ENCODE data around the gene STRAP. TPM values are rescaled to one million over a fixed set of nuclear protein-coding genes. Genes with fewer than 3 reads are reported as not detected.

The STRAP gene, protein sequence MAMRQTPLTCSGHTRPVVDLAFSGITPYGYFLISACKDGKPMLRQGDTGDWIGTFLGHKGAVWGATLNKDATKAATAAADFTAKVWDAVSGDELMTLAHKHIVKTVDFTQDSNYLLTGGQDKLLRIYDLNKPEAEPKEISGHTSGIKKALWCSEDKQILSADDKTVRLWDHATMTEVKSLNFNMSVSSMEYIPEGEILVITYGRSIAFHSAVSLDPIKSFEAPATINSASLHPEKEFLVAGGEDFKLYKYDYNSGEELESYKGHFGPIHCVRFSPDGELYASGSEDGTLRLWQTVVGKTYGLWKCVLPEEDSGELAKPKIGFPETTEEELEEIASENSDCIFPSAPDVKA
- total RNA-seq: 80.9 and 99.8 TPM in 2 replicates

DNA sequence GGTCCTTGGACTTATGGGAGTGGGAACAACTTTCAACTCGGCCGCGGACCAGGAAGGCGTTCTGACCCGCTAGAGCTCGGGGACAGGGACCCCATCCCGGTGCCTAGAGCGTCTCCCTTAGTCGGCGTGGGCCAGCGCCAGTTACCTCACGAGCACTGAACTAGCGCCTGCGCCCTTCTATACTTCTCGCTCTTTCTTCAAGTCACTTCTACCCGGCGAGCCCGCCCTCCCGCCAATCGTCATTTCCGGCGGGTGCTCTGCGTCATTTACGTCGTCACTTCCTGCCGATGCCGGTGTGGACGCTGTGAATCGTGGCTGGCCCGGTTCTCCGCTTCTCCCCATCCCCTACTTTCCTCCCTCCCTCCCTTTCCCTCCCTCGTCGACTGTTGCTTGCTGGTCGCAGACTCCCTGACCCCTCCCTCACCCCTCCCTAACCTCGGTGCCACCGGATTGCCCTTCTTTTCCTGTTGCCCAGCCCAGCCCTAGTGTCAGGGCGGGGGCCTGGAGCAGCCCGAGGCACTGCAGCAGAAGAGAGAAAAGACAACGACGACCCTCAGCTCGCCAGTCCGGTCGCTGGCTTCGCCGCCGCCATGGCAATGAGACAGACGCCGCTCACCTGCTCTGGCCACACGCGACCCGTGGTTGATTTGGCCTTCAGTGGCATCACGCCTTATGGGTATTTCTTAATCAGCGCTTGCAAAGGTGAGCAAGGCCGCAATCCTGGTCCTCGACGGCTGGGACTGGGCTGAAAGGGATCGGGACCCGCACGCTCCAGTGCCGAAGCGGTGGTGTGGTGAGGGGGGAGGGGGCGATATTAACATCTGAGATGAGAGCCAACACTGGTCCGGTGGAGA, at the start of gene STRAP:
Gene STRAP (plus strand): TSS at position 270 of the 854 bp plus-strand sequence. CDS start 321 bp downstream, at position 591.
- DNase-seq (ENCODE audit: extremely low read depth, low read depth, low spot score): peak; percentile 82

DNA sequence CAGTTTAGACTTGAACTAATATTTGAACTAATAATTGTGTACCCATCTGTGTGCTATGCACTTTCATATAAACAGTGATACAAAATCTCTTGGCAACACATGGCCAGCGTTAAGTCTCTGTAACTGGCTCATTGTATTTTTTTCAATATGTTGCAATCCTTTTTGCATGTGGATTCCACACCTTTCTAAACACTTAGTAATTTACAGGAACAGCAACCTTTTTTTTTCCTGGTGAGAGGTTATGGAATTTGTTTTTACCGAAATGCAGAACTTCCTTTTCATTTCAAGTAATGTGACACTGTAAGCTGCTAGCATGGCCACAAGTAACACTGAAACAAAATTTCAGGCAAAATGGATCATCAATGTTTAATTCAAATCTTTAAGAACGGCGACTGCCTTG, 47.6 kb upstream of the STRAP start:
- no peak for DNase-seq (ENCODE audit: extremely low read depth, low read depth, low spot score)

DNA sequence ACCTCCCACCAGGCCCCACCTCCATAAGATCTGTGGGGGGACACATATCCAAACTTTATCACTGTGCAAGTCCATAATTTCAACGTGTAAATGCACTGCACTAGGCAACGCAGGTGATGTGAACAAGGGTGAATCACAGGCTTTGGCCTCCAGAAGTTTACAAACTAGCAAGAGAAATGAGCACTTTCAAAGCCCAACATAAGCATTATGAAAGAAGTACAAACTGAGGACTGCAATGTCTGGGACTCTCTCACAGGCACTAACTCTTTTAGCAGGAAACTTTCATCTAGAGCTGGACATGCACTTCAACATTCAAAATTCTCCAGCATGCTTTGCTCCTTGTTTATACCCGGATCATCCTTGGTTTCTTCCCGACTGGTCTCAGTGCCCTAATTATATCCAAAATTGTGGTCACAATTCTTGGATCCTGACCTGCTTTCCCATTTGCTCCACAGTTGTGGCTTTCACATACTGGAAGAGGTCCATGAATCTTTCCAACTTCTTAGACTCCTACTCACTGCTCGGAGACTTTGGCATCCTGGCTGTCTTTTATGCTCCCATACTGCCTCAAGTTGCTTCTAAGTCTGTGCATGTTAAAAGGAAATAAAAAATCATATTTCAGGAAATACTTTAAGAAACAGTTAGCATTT, 44.9 kb upstream of the STRAP start:
- DNase-seq (ENCODE audit: extremely low read depth, low read depth, low spot score): no peak

DNA sequence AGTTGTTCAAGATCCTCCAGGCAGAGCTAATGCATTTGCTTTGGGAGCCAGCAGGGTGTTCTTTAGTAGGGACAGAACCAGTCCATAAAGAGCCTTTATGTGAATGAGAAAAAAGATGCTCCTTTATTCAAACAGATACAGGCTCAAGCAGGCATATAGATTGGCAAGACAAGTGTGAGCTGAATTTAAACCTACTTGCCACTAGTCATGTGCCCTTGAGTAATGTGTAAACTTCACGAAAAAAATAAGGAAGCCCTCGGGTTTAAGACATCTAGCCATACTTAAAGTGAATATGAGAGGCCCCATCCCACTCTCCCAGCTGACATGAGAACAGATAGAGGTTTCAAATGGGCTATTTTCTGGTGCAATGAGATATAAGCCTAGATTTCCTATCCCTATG, 43.1 kb upstream of the STRAP start:
- no peak for DNase-seq (ENCODE audit: extremely low read depth, low read depth, low spot score)

DNA sequence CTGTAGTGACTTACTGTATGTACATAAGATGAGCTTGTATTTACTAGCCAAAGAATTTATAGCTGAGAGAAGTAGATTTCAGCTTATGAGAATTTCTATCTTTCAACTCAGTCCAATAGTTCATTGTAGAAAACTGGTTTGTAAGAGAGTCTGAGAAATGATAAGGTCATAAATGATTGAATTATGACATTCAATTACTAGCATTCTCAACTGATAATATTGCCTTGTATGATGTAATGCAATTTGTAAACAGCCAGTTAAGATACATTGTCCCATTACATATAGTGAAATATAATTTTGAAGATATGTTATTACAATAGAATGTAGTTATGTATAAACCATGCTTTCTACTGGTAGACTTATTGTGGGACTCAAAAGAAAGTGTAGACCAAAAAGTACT, 42.5 kb upstream of the STRAP start:
- DNase-seq (ENCODE audit: extremely low read depth, low read depth, low spot score): no peak

DNA sequence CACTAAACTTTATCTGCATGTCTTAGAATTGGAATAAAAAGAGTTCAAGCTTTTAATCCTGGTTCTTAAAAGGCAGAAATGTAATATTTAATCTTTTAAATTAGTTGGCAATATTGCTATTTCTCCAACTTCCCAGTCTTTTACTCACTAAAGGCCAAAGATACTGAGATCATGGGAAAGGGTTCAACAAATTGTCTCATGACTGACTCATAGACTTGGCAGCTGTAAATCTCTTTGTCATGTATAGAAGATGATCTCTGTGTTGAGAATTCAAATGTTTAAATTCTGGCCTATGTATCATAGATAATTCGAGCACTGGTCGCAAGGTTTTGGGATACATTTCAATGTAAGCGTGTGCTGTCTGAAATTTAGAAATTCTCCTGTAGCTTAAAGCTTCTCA, 40.1 kb upstream of the STRAP start:
- DNase-seq (ENCODE audit: extremely low read depth, low read depth, low spot score): no peak

DNA sequence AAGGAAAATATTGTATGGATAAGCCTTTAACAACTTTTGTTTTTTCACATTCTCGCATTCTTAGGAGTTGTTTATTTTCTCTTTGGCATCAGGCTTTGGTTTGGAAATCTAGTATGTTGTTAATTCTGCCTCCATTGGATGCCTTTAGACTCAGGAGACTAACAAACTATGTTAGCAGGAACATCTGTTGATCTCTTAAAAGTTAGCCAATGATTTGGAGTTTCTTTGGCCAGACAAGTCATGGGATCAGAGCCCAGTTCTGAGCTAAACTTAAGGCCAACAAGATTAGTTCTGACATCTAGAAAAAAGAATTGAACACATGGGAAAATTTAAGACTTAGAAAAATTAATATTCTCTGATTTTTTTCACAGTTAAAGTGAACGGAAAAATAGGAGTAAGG, 35.3 kb upstream of the STRAP start:
- no peak for DNase-seq (ENCODE audit: extremely low read depth, low read depth, low spot score)

DNA sequence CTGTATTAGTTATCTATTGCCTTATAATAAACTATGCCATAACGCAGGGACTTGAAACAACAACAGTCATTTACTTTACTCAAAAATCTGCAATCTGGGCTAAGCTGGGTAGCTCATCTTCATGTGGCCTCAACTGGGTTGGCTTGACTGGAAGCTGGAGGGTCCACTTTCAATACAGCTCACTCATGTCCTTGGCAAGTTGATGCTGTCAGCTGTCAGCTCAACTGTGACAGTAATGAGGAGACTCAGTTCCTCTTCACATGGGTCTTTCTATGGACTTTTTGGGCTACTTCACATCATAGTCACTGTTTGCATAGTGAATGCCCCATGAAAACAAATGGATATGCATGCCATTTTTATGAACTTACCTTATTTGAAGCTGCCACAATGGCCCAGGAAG, 33.6 kb upstream of the STRAP start:
- DNase-seq (ENCODE audit: extremely low read depth, low read depth, low spot score): no peak

DNA sequence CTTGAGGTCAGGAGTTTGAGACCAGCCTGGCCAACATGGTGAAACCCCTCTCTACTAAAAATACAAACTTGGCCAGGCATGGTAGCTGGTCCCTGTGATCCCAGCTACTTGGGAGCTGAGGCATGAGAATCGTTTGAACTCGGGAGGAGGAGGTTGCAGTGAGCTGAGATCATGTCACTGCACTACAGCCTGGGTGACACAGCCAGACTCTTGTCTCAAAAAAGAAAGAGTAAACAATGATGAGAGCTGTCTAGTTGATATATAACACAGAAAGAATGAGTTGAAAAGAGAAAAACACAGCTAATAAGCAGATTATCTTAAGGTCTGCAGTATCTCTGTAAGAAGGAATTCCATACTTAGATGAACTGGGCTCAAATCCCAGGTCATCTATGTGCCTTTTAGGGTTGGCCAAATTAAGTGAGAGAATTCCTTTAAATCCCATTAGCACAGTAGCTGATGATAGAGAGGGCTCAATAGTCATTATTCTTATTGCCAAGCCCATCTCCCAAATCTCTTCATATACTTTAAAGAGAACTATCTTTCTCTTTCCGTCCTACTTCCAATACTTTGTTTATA, 31.1 kb upstream of the STRAP start:
- no peak for DNase-seq (ENCODE audit: extremely low read depth, low read depth, low spot score)

DNA sequence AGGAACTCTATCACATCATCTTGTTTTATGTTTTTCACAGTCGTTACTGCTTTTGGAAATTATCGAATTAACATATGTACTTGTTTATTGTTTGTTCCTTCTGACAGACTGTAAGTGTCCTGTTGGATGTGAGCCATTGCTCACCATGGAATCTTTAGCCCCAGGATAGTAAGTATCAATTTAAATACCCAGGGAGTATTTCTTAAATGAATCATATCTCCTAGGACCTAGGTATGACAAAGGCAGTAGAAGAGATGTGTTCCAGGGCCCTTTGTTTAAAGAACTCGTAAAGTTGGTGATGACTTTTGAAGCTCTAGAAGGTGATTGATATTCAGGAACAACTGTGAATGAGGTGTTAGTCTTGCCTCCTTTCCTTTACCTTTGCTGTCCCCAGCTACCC, 30.3 kb upstream of the STRAP start:
- DNase-seq (ENCODE audit: extremely low read depth, low read depth, low spot score): no peak

DNA sequence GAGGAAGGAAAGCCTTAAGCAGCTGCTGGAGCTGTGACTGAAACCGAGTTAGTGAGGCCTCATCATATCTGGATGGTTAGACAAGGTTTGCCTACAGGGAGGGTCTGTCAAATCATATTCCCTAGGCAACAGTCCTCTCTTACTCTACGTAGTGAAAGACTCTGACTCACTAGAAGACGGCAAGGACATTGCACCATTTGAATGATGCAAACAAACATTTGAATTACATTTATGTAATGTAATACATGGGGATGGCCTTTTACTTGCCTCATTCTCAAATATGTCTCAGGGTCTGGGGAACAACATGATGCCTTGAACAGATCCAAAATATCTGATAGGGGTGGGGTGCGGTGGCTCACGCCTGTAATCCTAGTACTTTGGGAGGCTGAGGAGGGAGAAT, 29.8 kb upstream of the STRAP start:
- DNase-seq (ENCODE audit: extremely low read depth, low read depth, low spot score): no peak

DNA sequence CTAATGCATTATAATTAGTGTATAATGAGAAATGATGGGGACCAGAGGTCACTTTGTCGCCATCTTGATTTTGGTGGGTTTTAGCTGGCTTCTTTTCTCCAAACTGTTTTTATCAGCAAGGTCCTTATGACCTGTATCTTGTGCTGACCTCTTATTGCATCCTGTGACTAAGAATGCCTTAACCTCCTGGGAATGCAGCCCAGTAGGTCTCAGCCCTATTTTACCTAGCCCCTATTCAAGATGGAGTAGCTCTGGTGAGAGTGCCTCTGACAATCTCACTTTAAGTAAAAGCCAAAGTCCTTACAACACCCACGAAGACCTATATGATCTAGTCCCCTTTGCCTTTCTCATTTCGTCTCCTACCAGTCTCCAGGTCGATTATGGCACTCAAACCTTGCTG, 28.3 kb upstream of the STRAP start:
- no peak for DNase-seq (ENCODE audit: extremely low read depth, low read depth, low spot score)

DNA sequence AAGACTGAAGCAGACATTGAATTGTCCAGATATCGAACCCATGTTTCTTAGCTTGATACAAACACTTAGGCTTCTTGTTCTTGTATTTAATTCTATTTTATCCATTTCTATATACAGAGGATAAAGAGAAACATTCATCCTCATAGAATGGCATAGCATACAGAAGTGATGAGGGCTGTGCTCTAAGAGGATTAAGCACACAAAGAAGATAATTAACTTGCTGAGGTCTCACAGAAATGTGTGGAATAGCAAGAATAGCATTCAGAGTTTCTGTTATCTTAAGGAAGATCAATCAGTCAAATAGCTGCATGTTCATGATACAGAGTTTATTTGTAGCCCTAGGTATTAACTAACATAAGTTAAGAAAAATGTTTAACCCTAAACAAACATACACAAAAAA, 27.3 kb upstream of the STRAP start:
- DNase-seq (ENCODE audit: extremely low read depth, low read depth, low spot score): no peak

DNA sequence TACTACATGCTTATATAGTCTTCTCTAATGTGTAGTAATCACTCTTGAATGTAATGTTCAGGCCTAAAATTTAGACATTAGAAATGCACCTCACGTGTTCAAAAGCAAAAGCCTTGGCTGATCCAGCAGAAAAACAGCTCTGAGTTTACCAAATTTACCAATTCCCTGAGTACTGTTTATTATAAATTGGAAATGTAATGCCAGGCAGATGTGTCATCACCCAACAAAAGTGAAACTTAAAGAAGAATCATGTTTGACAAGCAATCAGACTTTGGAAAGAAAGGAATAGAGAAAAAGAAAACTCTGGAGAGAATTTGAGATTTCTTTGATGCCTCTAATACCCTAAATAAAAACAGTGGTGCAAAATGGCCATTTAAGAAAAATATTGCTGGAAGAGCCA, 26.5 kb upstream of the STRAP start:
- DNase-seq (ENCODE audit: extremely low read depth, low read depth, low spot score): no peak

DNA sequence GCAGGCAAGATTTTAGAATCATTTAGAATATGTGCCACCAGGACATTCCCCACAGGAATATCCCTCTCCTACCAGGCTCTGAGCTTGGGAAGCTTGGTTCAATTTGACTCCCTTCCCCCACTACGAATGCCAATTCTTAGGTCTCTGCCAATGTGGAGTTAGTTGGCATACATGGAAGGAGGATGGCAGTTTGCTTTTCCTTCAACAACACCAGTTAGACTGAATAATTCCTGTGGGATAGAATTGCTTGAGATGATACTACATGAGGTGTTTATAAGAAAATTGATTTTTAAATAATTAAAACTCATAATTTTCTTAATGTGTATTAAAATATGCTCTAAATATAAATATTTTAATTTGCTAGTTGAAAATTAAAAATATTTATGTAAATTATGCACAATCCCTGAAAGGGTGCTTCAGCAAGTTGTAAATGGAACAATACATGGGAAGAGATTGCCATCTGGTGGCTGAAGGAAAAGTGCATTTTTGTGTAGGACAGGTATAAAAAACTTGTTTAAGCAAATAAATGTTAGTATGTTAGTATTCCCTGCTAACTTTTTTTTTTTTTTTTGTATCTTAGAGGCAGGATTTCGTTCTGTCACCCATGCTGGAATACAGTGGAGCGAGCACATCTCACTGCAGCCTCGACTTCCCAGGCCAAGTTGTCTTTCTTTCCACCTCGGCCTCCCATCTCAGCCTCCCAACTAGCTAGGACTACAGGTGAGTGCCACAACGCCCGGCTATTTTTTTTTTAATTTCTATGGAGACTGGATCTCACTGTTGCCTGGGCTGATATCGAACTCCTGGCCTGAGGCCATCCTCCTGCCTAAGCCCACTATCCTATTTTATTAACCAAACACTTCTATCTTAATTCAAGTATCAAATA, 25.8 kb upstream of the STRAP start:
- peak; percentile 65 for DNase-seq (ENCODE audit: extremely low read depth, low read depth, low spot score)

DNA sequence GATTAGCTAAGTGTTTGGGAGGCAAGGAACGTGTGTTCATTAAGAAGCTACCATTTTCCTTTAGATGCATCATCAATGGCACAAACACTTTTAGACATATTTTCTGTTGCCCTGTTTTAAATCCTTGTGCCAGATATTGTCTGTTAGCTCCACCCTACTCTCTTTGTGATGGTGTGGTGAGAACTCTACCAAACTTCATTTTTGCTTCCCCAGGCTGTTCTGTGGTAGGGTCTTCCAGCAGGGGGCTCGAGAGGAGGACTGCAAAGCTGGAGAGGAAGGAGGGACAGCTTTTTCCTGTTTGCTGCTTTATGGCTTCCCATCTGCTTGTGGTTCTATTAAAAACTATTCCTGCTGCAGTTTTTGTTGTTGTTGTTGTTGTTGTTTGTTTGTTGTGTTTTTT, 23.8 kb upstream of the STRAP start:
- no peak for DNase-seq (ENCODE audit: extremely low read depth, low read depth, low spot score)

DNA sequence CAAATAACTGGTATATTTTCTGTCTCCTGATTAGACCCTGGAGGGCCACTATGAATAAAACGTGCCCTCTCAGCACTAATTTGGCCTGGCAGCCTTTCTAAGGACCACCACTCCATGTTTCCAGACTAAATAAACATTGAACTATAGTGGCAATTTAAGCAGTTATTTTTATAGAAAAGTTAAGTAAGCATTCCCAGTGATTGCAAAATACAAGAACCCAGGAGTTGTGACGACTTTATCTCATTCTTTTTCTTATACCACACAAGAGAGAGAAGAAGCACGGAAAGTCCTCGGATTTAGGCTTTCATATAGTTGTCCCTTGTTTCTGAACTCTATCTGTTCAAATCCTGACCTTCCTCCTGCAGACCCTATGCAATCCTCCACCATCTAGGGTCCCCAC, 23.1 kb upstream of the STRAP start:
- no peak for DNase-seq (ENCODE audit: extremely low read depth, low read depth, low spot score)

DNA sequence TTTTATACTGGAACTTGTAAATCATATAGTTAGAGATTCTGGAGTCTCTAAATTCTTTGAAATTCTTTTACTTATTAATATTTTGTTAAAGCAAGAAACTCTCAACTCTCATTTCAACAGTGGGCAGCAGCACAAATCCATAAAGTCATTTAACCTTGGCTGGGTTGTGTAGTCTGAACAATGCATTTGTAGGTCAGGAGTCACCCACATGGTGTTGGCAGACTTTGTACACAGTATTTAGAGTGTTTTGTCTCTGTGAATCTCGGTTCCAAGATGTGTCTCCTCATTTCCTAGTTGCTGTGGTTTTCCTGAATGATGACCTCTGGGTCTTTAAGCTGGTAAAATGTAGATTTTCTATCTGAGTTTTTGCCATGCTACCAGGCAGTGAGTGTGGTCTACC, 20.8 kb upstream of the STRAP start:
- no peak for DNase-seq (ENCODE audit: extremely low read depth, low read depth, low spot score)

DNA sequence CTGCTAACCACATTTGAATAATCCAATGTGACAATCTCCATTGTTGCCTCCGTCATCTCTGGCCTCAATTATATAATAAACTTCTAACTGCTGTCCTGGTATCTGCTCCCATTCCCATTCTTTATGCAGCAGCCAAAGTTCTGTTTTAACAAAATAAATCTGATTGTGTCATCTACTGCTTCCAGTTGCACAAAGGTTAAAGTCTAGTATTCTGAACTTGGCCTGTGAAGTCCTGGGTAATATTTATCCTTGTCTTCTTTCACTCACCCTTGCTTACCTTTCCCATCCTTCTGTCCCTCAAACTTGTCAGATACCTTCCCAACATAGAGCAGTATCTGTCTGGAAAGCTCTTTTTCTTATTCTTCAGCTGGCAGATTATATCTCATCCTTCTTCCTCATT, 19.3 kb upstream of the STRAP start:
- DNase-seq (ENCODE audit: extremely low read depth, low read depth, low spot score): no peak

DNA sequence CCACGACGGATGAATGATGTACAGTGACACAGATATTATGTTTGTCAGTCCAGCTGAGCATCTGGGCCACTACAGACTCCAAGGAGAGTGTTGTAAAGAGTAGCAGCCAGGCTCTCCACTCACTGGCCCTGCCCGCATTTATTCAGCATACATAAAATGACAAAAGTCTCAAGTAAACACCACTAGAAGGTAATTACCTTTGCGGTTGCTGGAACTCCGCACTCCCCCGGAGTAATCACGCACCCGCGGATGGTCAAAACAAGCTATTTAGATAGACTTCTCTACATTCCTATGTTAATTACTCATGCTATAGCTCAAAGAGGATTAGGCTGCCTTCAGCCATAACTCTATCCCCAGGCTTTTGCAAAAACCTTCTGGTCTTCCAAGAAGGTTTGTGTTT, 18.8 kb upstream of the STRAP start:
- no peak for DNase-seq (ENCODE audit: extremely low read depth, low read depth, low spot score)
